Stomach (tissue), 9 donors: Measurements from ENCODE around the gene NRL. TPM values are rescaled to one million over a fixed set of nuclear protein-coding genes. Genes with fewer than 3 reads are reported as not detected.
A peak's percentile ranks its signal among the peaks of the same experiment; 100 is the strongest.

Source experiments
- DNase-seq, 2 donors: peaks; one replicate each; pipeline versions ENCODE4 v3.0.0 to v3.0.0-alpha.2; 2013 to 2019
- H3K27ac ChIP-seq, 5 donors: fragments of 200-600 bp in 4 of 5; sonication (generic) in 4 of 5; one replicate each; pipeline ENCODE4 v1.5.1; 2013 to 2019; ENCODE audit warnings: mild to moderate bottlenecking in 1 of 5, moderate library complexity in 1 of 5
- H3K27me3 ChIP-seq, 3 donors: fragments of 200-600 bp; sonication (generic); one replicate each; pipeline ENCODE4 v1.5.1; 2017 to 2019; ENCODE audit warnings: mixed run types in 1 of 3
- H3K36me3 ChIP-seq, 4 donors: fragments of 200-600 bp; sonication (generic); 1 replicate in 3 of 4; 2 replicates in 1 of 4; pipeline ENCODE4 v1.5.1; 2016 to 2019
- H3K4me1 ChIP-seq, 4 donors: fragments of 200-600 bp; sonication (generic); one replicate each; pipeline ENCODE4 v1.5.1; 2016 to 2019
- H3K4me3 ChIP-seq, 4 donors: fragments of 200-600 bp; sonication (generic) in 3 of 4; one replicate each; pipeline ENCODE4 v1.5.1; 2016 to 2019; ENCODE audit warnings: mild to moderate bottlenecking in 1 of 4
- H3K9me3 ChIP-seq, 4 donors: fragments of 200-600 bp; sonication (generic); one replicate each; pipeline ENCODE4 v1.5.1; 2016 to 2019
- CTCF ChIP-seq, 7 experiments: fragments of 450-650 bp in 4 of 7; fragments of 200-600 bp in 3 of 7; sonication (generic) in 3 of 7; IDR thresholded peaks; one replicate each; pipeline ENCODE4 v1.5.1; 2016 to 2019; ENCODE audit warnings: antibody characterized with exemption in 7 of 7, control low read depth in 2 of 7, mild to moderate bottlenecking in 1 of 7
- EP300 ChIP-seq: sonication (generic); formaldehyde crosslinking; IDR thresholded peaks from one replicate; pipeline ENCODE4 v1.6.1; 2017; ENCODE audit warnings: antibody characterized with exemption
- POLR2A ChIP-seq, 4 donors: fragments of 450-650 bp; IDR thresholded peaks; one replicate each; pipeline ENCODE4 v1.6.1; 2016; ENCODE audit warnings: antibody characterized with exemption in 4 of 4, control low read depth in 2 of 4, mild to moderate bottlenecking in 1 of 4, moderate library complexity in 1 of 4
- POLR2AphosphoS5 ChIP-seq, 3 donors: sonication (generic); formaldehyde crosslinking; IDR thresholded peaks; one replicate each; pipeline ENCODE4 v1.6.1; 2016; ENCODE audit warnings: antibody characterized with exemption in 3 of 3
- WGBS, 5 donors: extraction: QIAGEN DNeasy Blood & Tissue Kit in 3 of 5; methylation state at CpG; one replicate each; pipeline versions ENCODE4 v1.1.5 to v1.1.7; 2013 to 2018; 5-methylcytosine and 5-hydroxymethylcytosine counted together
- intact Hi-C: fragments of 100-400 bp; cut with DNase I; formaldehyde crosslinking; loops from one replicate; pipeline ENCODE4 v1.15.1; 2023; ENCODE audit warnings: low total_unique reads
- polyA plus RNA-seq, 3 donors: library from polyadenylated mRNA; stranded (reverse); fragments of 200-250 nt; gene quantifications; one replicate each; pipeline ENCODE4 v1.2.3, GENCODE V29; 2013
- total RNA-seq, 5 donors: library from RNA; depleted of rRNA; stranded (reverse); fragments of >200 nt; gene quantifications; one replicate each; pipeline versions ENCODE4 v1.1.0 to v1.2.3, GENCODE V29; 2014 to 2016
- donor health status: healthy with polysubstance abuse.
- donor health status: Bipolar disorder and iron deficiency.
- donor health status: healthy.

NRL gene
- total and polyA plus RNA-seq, 8 donors: 0.92 to 69.2 (median 1.3) TPM; not detected in 1

GRCh38 chr14:24160499-24160849, 45.7 kb upstream of the NRL start:
- Histone ChIP-seq H3K36me3 (peaks cover 62 to 81% (median 76%) of the 10 kb centered on the region in 4 donors), H3K4me1 (peaks cover 26 to 52% (median 45%) of the 10 kb centered on the region in 4 donors), H3K9me3 (no peaks in the 10 kb centered on the region), H3K27ac (peak overlapping the region; percentile 41 to 97 (median 95)), H3K27me3 (no peaks in the 10 kb centered on the region), H3K4me3 (peak overlapping the region in 1 of 4 donors; percentile 71)
- intact Hi-C loops: no loop called here
- 87 to 96% (median 94%) methylated on average over 4 of the region's 4 CpGs for WGBS, 5 donors
- no peak for TF ChIP-seq EP300
- TF ChIP-seq POLR2A (IDR thresholded peaks at IDR 0.05): no peak
- TF ChIP-seq POLR2AphosphoS5 (IDR thresholded peaks at IDR 0.05): no peak
- TF ChIP-seq CTCF (IDR thresholded peaks at IDR 0.05): no peak
- no peak for DNase-seq

GRCh38 chr14:24159777-24160498, 45.2 kb upstream of the NRL start:
- H3K27ac ChIP-seq: peak overlapping the region; percentile 16 to 97 (median 95)
- no peaks in the 10 kb centered on the region for H3K9me3 ChIP-seq
- DNase-seq: no peak
- peaks cover 62 to 81% (median 76%) of the 10 kb centered on the region in 4 donors for H3K36me3 ChIP-seq
- H3K4me1 ChIP-seq: peaks cover 26 to 46% (median 40%) of the 10 kb centered on the region in 4 donors
- no peak overlapping the region for H3K4me3 ChIP-seq
- intact Hi-C loops: no loop called here
- 78 to 89% (median 83%) methylated on average over 11 of the region's 11 CpGs for WGBS, 5 donors
- TF ChIP-seq CTCF (IDR thresholded peaks at IDR 0.05) (no peak), POLR2AphosphoS5 (IDR thresholded peaks at IDR 0.05) (no peak), POLR2A (IDR thresholded peaks at IDR 0.05) (no peak), EP300 (no peak)
- H3K27me3 ChIP-seq: no peaks in the 10 kb centered on the region

GRCh38 chr14:24157331-24157730, 42.6 kb upstream of the NRL start:
- peaks cover 12 to 20% (median 16%) of the 10 kb centered on the region in 4 donors for H3K4me1 ChIP-seq
- no peaks in the 10 kb centered on the region for H3K27me3 ChIP-seq
- DNase-seq: no peak
- no peak overlapping the region for H3K4me3 ChIP-seq
- no peaks in the 10 kb centered on the region for H3K9me3 ChIP-seq
- WGBS, 5 donors: 88 to 94% (median 90%) methylated on average over 12 of the region's 12 CpGs
- intact Hi-C loops: no loop called here
- peaks cover 47 to 82% (median 79%) of the 10 kb centered on the region in 4 donors for H3K36me3 ChIP-seq
- TF ChIP-seq EP300 (no peak), POLR2A (IDR thresholded peaks at IDR 0.05) (no peak), CTCF (IDR thresholded peaks at IDR 0.05) (no peak), POLR2AphosphoS5 (IDR thresholded peaks at IDR 0.05) (no peak)
- no peak overlapping the region for H3K27ac ChIP-seq

- Histone ChIP-seq H3K27ac (no peak overlapping the region), H3K4me3 (no peak overlapping the region), H3K27me3 (no peaks in the 10 kb centered on the region), H3K4me1 (peaks cover 9 to 15% (median 11%) of the 10 kb centered on the region in 4 donors), H3K36me3 (peaks cover 49 to 87% (median 83%) of the 10 kb centered on the region in 4 donors), H3K9me3 (no peaks in the 10 kb centered on the region)
- intact Hi-C loops: no loop called here
- no peak for TF ChIP-seq EP300
- no peak for TF ChIP-seq CTCF (IDR thresholded peaks at IDR 0.05)
- no peak for TF ChIP-seq POLR2A (IDR thresholded peaks at IDR 0.05)
- no peak for TF ChIP-seq POLR2AphosphoS5 (IDR thresholded peaks at IDR 0.05)
- 84 to 94% (median 92%) methylated on average over 1 of the region's 1 CpG for WGBS, 5 donors
- no peak for DNase-seq
Observed at GRCh38 chr14:24156840-24157239, 42.1 kb upstream of the NRL start.
